B cell (primary cell): ENCODE measurements around the gene MAPKAPK5.

Source experiments
- CTCF ChIP-seq: fragments of 200-600 bp; IDR thresholded peaks from one replicate; pipeline ENCODE4 v1.8.0; 2022; ENCODE audit warnings: antibody characterized with exemption, mild to moderate bottlenecking
- EZH2 ChIP-seq: IDR thresholded peaks from 2 replicates; pipeline ENCODE4 v1.6.1; 2012; ENCODE audit warnings: borderline replicate concordance, low read depth, mild to moderate bottlenecking, moderate library complexity, low read length; ENCODE audit not compliant: insufficient read depth, poor library complexity, severe bottlenecking

DNA sequence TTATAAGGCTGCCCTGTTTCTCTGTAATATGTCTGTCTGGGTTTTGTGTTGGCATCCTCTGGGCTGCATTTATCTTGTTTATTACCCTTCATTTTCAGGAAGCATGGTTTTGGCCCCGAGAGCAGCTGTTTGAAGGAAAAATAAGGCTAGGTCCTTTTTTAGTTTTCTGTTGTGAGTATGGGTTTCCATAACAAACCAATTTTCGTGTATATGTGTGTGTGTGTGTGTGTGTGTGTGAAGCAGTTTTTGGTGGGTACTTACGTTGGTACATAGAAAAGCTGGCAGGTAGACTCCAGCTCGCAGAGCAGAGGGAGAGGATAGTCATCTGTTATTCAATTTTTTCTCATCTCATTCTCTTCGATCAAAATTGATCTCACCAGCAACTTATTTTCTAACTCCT lies 52.5 kb downstream of the MAPKAPK5 start:
- no peak for TF ChIP-seq CTCF
- TF ChIP-seq EZH2: no peak
